ENCODE data around the gene NIFK.
"Not testable (repeated sequence)": the region's sequence is repeated elsewhere in the genome, so short reads cannot be mapped to it uniquely, and the experiment has no call there.

The NIFK gene

GRCh38 chr2:121697108-121697631, 39.5 kb downstream of the NIFK start:
- FAIRE-seq = no peak
- no peak for DNase-seq (ENCODE audit: insufficient read length, low spot score)

DNA sequence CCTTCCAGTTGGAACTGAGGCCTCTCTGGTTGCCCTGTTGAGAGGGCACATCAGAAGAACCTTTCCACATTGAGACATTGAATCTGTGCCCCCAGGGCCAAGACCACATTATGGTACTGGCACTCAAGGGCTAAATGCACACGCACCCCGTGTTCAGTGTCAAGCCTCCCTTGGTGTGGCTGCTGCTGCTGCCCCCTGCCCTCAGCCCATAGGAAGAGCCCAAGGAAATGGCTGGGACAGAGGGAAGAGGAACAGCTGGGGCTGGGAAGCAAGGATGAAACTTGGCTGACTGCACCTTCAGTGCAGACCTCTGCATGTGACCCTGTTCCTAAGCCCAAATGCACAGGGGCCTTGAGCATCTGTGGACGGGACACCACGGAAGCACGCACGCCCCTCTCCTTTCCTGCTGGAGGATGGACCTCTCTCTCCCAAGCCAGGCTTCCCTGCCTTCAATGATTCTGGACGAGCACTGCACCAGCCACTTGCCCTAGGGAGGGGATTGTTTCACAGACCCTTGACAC, 40.2 kb downstream of the NIFK start:
- DNase-seq (ENCODE audit: insufficient read length, low spot score) = no peak
- no peak for FAIRE-seq

- DNase-seq (ENCODE audit: insufficient read length, low spot score) (no peak), FAIRE-seq (no peak)
These were observed 41.6 kb downstream of the NIFK start for GRCh38 chr2:121695171-121695451.

DNA sequence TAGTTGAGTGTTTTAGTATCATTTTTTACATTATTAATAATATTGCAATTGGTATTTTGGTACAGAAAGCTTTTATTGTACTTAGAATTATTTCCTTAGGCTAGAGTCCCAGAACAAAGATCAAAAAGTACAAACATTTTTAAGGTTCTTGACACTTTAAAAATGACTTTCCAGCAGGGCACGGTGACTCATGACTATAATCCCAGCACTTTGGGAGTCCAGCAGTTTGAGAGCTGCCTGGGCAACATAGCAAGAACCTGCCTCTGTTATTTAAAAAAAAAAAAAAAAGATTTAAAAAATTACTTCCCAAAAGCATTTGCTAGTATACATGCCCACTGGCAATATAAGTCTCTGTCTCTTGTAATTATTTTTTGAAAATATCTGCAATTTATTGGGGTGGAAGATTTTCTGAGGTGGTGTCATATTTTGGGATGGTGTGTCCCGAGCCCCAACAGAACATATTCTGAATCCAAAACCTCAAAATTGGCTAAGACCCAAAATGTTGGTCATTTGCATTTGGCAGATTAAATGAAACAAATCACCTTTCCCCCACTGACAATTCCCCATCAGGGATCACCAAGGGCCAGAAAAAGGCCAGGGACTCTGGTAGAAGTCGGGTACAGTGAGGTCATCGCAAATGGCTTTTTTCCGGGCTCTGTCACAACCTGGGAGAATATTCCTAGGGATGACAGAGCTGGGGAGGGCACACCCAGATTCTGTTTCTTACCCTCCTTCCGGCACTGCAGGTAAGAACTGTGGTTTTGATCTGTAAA, 42.1 kb downstream of the NIFK start:
- FAIRE-seq (no peak), DNase-seq (ENCODE audit: insufficient read length, low spot score) (no peak)

GRCh38 chr2:121690572-121690971, 46.1 kb downstream of the NIFK start:
- not testable (repeated sequence) for DNase-seq (ENCODE audit: insufficient read length, low spot score); FAIRE-seq

- DNase-seq (ENCODE audit: insufficient read length, low spot score) (no peak), FAIRE-seq (no peak)
These were observed 46.6 kb downstream of the NIFK start for GRCh38 chr2:121690095-121690494.

DNA sequence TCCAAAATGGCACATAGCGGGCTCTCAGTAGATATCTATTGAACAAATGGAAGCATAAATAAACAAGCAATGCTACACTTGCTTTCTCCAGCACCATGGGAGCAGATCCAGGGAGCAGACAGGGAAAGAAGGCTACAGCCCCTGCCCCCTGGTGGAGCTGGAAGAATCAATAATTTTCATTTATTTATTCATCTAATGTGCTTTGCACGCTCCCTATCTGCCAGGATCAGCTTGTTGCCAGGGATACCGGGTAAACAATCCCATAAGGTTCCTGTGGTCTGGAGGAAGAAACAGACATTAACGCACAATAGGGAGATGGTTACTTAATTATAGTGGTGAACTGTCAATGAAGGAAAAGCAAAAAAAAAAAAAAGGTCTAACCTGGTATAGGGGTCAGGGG, 47.3 kb downstream of the NIFK start:
- FAIRE-seq (no peak), DNase-seq (ENCODE audit: insufficient read length, low spot score) (peak; percentile 54)

- FAIRE-seq (no peak), DNase-seq (ENCODE audit: insufficient read length, low spot score) (no peak)
These were observed 47.9 kb downstream of the NIFK start for GRCh38 chr2:121688820-121689219.

GRCh38 chr2:121686902-121687301, 49.8 kb downstream of the NIFK start:
- FAIRE-seq (no peak), DNase-seq (ENCODE audit: insufficient read length, low spot score) (no peak)

GRCh38 chr2:121686218-121686617, 50.5 kb downstream of the NIFK start:
- no peak for DNase-seq (ENCODE audit: insufficient read length, low spot score)
- FAIRE-seq = no peak

GRCh38 chr2:121682396-121683298, 54.0 kb downstream of the NIFK start:
- DNase-seq (ENCODE audit: insufficient read length, low spot score) (no peak), FAIRE-seq (no peak)

- FAIRE-seq (no peak), DNase-seq (ENCODE audit: insufficient read length, low spot score) (no peak)
These were observed 58.8 kb downstream of the NIFK start for GRCh38 chr2:121677855-121678254.

Data from HTR-8/SVneo (cell line).